SKM-1 treated with dmso at 0.1 percent for 144 hours (cell line): Measurements from ENCODE around the gene FBXL2.
"Not testable (repeated sequence)": the region's sequence is repeated elsewhere in the genome, so short reads cannot be mapped to it uniquely, and the experiment has no call there.

Experiments
- DNase-seq: peaks from one replicate; lab custom pipeline; 2025; ENCODE audit not compliant: unreplicated experiment; lab: John Stamatoyannopoulos, UW

FBXL2 gene

GRCh38 chr3:33385423-33385822 is 108.2 kb downstream of the FBXL2 start:
- DNase-seq, result no peak

GRCh38 chr3:33386631-33387030 is 109.4 kb downstream of the FBXL2 start:
- no peak for DNase-seq

- no peak for DNase-seq
These were observed 111.3 kb downstream of the FBXL2 start for GRCh38 chr3:33388374-33389100.

GRCh38 chr3:33389908-33390307 is 112.7 kb downstream of the FBXL2 start:
- no peak for DNase-seq

- no peak for DNase-seq
These were observed 114.2 kb downstream of the FBXL2 start for GRCh38 chr3:33391255-33391995.

- no peak for DNase-seq
These were observed 114.9 kb downstream of the FBXL2 start for GRCh38 chr3:33392144-33392543.

- no peak for DNase-seq
These were observed 115.5 kb downstream of the FBXL2 start for GRCh38 chr3:33392703-33393125.

GRCh38 chr3:33394403-33395054 is 117.3 kb downstream of the FBXL2 start:
- DNase-seq, result no peak

GRCh38 chr3:33395900-33396299 is 118.7 kb downstream of the FBXL2 start:
- no peak for DNase-seq

- no peak for DNase-seq
These were observed 121.2 kb downstream of the FBXL2 start for GRCh38 chr3:33398410-33398809.

GRCh38 chr3:33401781-33402180 is 124.5 kb downstream of the FBXL2 start:
- DNase-seq, result no peak

- no peak for DNase-seq
These were observed 125.7 kb downstream of the FBXL2 start for GRCh38 chr3:33402936-33403335.

- no peak for DNase-seq
These were observed 126.5 kb downstream of the FBXL2 start for GRCh38 chr3:33403756-33404155.

- not testable (repeated sequence) for DNase-seq
These were observed 133.6 kb downstream of the FBXL2 start for GRCh38 chr3:33410816-33411215.

- DNase-seq, result no peak
These were observed 139.9 kb downstream of the FBXL2 start for GRCh38 chr3:33417066-33417673.

- no peak for DNase-seq
These were observed 142.7 kb downstream of the FBXL2 start for GRCh38 chr3:33419948-33420347.

- no peak for DNase-seq
These were observed 143.7 kb downstream of the FBXL2 start for GRCh38 chr3:33420966-33421365.

GRCh38 chr3:33424606-33425452 is 147.6 kb downstream of the FBXL2 start:
- no peak for DNase-seq

GRCh38 chr3:33425453-33425852 is 148.2 kb downstream of the FBXL2 start:
- DNase-seq, result no peak

GRCh38 chr3:33426068-33426467 is 148.8 kb downstream of the FBXL2 start:
- no peak for DNase-seq
